CD1c-positive myeloid dendritic cell (primary cell): ENCODE data around the gene RAB38.
A peak's percentile ranks its signal among the peaks of the same experiment; 100 is the strongest.

Source experiments
- DNase-seq: peaks from one replicate; pipeline ENCODE4 v3.0.0-alpha.2; 2016; ENCODE audit errors: extremely low spot score

Gene RAB38

GRCh38 chr11:88103337-88104206 is 71.7 kb downstream of the RAB38 start:
- DNase-seq = peak; percentile 50

- DNase-seq = peak; percentile 72
These were observed 72.7 kb downstream of the RAB38 start for GRCh38 chr11:88102598-88102934.

DNA sequence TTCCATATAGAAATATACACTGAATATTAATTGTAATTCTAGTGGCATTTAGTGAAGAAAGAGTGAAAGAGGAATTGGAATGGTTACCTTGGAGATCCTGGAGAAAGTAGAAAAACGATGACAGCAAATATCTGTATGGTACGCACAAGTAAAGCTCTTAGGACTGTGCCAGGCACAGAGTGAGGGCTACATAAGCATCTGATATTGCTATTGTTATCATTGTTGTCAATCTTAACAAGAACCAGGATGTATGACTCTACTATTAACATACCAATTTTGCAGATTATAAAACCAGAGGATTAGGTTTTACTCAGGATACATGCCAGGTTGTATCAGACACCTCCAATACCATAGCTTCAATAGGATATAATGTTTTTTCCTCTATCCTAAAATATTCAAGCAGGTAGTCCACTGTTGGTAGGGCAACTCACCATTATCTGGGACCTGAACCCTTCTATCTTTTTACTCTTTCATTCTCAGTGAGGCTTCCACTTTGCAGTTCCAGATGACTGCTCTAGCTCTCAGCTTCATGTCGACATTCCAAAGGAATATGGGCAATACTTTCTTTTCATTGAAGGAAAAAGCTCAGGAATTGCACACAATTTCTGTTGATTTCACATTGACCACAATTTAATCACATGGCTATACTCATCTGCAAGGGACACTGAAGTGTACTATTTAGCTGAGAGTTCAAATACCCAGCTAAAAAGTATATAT is 73.2 kb downstream of the RAB38 start:
- DNase-seq = no peak

DNA sequence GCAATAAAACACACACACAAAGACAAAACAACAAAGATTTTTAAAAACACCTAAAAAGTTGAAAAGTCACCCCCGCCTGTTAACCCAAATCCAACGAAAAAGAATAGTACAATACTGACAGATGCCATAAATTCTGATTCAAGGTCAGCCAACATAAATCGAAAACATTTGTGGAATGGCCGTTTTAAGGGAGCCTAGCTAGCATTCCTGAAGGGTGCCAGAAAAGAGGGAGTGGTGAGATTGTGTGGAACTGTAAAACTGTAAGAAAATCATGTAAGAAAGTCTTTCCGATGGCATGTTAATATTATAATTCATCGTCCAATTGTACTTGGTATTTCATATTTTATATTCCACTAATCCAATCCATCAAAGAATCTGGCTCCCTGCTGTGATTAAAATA is 75.1 kb downstream of the RAB38 start:
- no peak for DNase-seq

DNA sequence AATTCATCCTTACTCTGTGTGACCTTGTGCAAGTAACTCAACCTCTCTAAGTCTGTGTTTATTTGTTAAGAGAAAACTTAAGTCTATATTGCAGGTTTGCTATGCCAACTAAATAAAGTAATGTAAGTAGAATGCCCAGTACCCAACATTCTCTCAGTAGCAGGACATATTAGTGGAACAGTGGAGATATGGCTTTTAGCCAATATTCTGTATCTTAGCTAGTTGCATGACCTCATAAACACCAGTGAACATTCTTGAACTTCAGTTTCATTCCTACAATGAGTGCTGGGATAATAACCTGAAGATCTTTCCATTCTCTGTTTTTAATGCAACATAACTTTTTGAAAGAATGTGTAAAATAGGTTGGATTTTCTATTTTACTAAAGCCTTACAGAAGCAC is 77.0 kb downstream of the RAB38 start:
- DNase-seq = no peak

- no peak for DNase-seq
These were observed 86.1 kb downstream of the RAB38 start for GRCh38 chr11:88089134-88089533.

DNA sequence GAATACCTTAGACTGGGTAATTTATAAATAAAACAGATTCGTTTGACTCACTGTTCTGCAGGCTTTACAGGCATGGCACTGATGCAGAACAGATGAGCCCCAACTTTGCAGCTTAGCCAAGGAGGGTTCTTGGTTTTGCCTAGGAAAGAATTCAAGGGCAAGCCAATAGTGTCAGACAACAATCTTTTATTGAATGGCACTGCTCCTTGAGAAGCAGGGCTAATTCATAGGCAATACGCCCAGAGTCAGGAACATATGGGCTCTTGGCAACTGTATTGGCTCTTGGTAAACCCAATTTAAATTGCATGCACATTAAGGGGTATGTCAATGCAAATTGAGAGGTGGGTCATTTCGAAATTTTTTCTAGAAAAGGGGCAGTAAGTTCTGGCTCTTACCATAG is 87.9 kb downstream of the RAB38 start:
- DNase-seq = no peak

GRCh38 chr11:88086297-88086696 is 88.9 kb downstream of the RAB38 start:
- no peak for DNase-seq

DNA sequence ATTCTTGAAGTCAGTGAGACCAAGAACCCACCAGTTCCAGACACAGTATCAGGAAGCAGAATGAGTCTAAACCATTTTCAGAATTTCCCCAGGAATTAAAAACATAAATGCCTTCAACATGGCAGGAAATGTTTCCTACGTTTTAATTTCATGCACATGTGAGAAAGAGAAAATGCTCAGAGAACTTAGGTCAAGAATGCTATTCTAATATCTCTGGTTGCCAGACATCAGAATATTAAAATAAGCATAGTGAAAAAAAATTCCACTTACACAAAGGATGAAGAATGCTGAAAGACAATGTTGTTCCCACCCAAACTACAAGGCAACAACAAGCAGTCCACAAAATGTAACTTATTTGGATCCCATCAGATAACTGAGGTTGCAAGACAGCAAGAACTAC is 104.8 kb downstream of the RAB38 start:
- no peak for DNase-seq

GRCh38 chr11:88068848-88069554 is 106.2 kb downstream of the RAB38 start:
- no peak for DNase-seq

DNA sequence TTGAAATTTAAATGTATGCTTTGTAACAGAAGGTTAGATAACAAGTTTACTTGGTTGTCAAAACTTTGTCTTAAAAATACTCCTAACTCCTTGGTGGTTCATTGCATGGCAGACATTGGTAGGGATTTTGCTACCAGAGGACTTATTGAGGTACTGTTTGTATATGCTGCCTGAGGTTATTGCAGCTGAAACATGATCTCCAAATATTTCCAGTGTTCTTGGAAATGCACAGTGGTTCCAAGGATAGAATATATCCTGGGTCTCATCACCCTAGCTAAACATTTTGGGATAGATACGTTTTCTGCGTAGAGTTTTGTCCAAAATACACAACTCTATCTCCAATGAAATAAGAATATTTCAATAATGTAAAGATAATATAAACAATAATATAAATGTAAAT is 109.2 kb downstream of the RAB38 start:
- DNase-seq = no peak

DNA sequence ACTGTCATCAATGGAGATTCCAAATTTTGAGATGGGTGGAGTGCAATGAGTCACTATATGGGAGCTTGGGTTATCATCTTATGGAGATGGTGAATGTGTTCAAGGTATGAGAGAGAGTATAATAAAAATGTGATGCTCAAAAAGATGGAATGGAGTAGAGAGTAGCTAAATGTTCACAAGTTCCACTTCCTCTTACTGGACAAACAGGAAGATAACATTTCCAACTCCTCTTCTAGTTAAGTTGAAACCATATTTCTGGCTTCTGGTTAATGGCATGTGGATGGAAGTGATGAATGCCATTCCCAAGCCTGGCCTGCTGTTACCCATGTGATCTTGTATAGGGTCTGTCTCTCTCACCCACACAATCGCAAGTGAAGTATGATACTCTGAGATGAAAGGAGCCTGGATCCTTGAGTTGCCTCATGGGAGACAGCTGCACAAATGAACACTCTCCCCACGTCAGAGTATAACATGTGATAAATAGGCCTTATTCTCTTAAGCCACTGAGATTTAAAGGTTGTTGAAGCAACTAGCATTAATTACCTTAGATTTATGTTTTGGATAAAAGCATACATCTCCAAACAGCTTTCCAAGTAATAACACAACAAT is 111.0 kb downstream of the RAB38 start:
- no peak for DNase-seq
